HepG2 (cell line): ENCODE results near the gene C22orf15. TPM values are rescaled to one million over a fixed set of nuclear protein-coding genes. Genes with fewer than 3 reads are reported as not detected.
A peak's percentile ranks its signal among the peaks of the same experiment; 100 is the strongest.

Experiments used
- AHR ChIP-seq: IDR thresholded peaks from 2 replicates; pipeline ENCODE4 v1.6.1; 2018; ENCODE audit warnings: missing genetic modification reagents, missing compliant biosample characterization
- JARID2 ChIP-seq: sonication (generic); formaldehyde crosslinking; IDR thresholded peaks from 2 replicates; pipeline ENCODE4 v1.8.1; 2023; ENCODE audit warnings: missing genetic modification reagents, inconsistent platforms; ENCODE audit not compliant: insufficient replicate concordance
- MAFG ChIP-seq: sonication (generic); formaldehyde crosslinking; IDR thresholded peaks from 2 replicates; pipeline ENCODE4 v1.5.1; 2020; ENCODE audit warnings: mild to moderate bottlenecking, missing genetic modification reagents
- MEIS2 ChIP-seq: sonication (generic); formaldehyde crosslinking; IDR thresholded peaks from 2 replicates; pipeline ENCODE4 v1.9.0; 2021; ENCODE audit warnings: mild to moderate bottlenecking, missing genetic modification reagents
- MXD4 ChIP-seq: IDR thresholded peaks from 2 replicates; pipeline ENCODE4 v1.6.1; 2016; ENCODE audit warnings: mild to moderate bottlenecking, missing biosample characterization, missing genetic modification reagents
- PHF8 ChIP-seq: sonication (generic); formaldehyde crosslinking; IDR thresholded peaks from 2 replicates; pipeline ENCODE4 v1.5.0; 2020; ENCODE audit warnings: missing genetic modification reagents
- POLR2G ChIP-seq: fragments of 200-400 bp; formaldehyde crosslinking; IDR thresholded peaks from 2 replicates; pipeline ENCODE4 v1.6.1; 2018; ENCODE audit warnings: mild to moderate bottlenecking, low read depth, low read length, moderate library complexity
- SAFB2 ChIP-seq: sonication (generic); formaldehyde crosslinking; IDR thresholded peaks from 2 replicates; pipeline ENCODE4 v1.5.1; 2020; ENCODE audit warnings: missing genetic modification reagents, low read depth, mild to moderate bottlenecking, borderline replicate concordance
- SALL2 ChIP-seq: sonication (generic); formaldehyde crosslinking; IDR thresholded peaks from 2 replicates; pipeline ENCODE4 v1.8.1; 2023; ENCODE audit warnings: mild to moderate bottlenecking, missing genetic modification reagents, inconsistent platforms
- SRSF1 ChIP-seq: fragments of 200-400 bp; formaldehyde crosslinking; optimal IDR thresholded peaks from 2 replicates; pipeline ENCODE3; 2017; ENCODE audit warnings: mild to moderate bottlenecking, low read depth, low read length, moderate library complexity
- SSRP1 ChIP-seq: IDR thresholded peaks from 2 replicates; pipeline ENCODE4 v1.6.1; 2016; ENCODE audit warnings: control low read depth
- STAG1 ChIP-seq: sonication (generic); formaldehyde crosslinking; IDR thresholded peaks from 2 replicates; pipeline ENCODE4 v1.4.0; 2020; ENCODE audit warnings: missing genetic modification reagents
- TBP ChIP-seq: sonication (generic); formaldehyde crosslinking; IDR thresholded peaks from 2 replicates; pipeline ENCODE4 v1.5.0; 2020; ENCODE audit warnings: missing genetic modification reagents
- TBX2 ChIP-seq: sonication (generic); formaldehyde crosslinking; IDR thresholded peaks from 2 replicates; pipeline ENCODE4 v1.5.0; 2020; ENCODE audit warnings: missing genetic modification reagents, mild to moderate bottlenecking, borderline replicate concordance
- U2AF2 ChIP-seq: fragments of 200-400 bp; formaldehyde crosslinking; IDR thresholded peaks from 2 replicates; pipeline ENCODE4 v1.6.1; 2017; ENCODE audit warnings: low read depth, mild to moderate bottlenecking, low read length
- ZNF121 ChIP-seq: sonication (generic); formaldehyde crosslinking; IDR thresholded peaks from 2 replicates; pipeline ENCODE4 v1.5.0; 2020; ENCODE audit warnings: mild to moderate bottlenecking, missing genetic modification reagents
- ZNF317 ChIP-seq: sonication (generic); formaldehyde crosslinking; IDR thresholded peaks from 2 replicates; pipeline ENCODE4 v1.5.0; 2020; ENCODE audit warnings: mild to moderate bottlenecking, missing genetic modification reagents
- ZNF652 ChIP-seq: IDR thresholded peaks from 2 replicates; pipeline ENCODE4 v1.6.1; 2016; ENCODE audit warnings: low read depth, borderline replicate concordance
- ZNF703 ChIP-seq: sonication (generic); formaldehyde crosslinking; IDR thresholded peaks from 2 replicates; pipeline ENCODE4 v1.5.1; 2020; ENCODE audit warnings: missing genetic modification reagents, mild to moderate bottlenecking, moderate library complexity, borderline replicate concordance
- ZNF781 ChIP-seq: sonication (generic); formaldehyde crosslinking; IDR thresholded peaks from 2 replicates; pipeline ENCODE4 v1.5.1; 2020; ENCODE audit warnings: borderline replicate concordance, mild to moderate bottlenecking, missing genetic modification reagents; ENCODE audit errors: not compliant biosample characterization
- ZNF788 ChIP-seq: sonication (generic); formaldehyde crosslinking; IDR thresholded peaks from 2 replicates; pipeline ENCODE4 v1.5.0; 2020; ENCODE audit warnings: mild to moderate bottlenecking, missing genetic modification reagents, borderline replicate concordance
- polyA plus RNA-seq, 8 experiments: library from polyadenylated mRNA; depleted of rRNA in 3 of 8; stranded (reverse) in 7 of 8; unstranded in 1 of 8; fragments of >200 nt; fragmentation: Illumina TruSeq in 4 of 8; extraction: Trizol in 4 of 8; gene quantifications; 2 replicates each; pipeline versions ENCODE4 v1.2.1 to v1.2.3, GENCODE V29; 2011 to 2016; ENCODE audit warnings: low read depth in 4 of 8, missing spikeins in 1 of 8, mixed read lengths in 1 of 8; ENCODE audit not compliant: insufficient read depth in 1 of 8
- total RNA-seq, 5 experiments: library from RNA; depleted of rRNA; stranded (reverse); fragments of >200 nt; fragmentation: Illumina TruSeq; extraction: Trizol; gene quantifications; 2 replicates each; pipeline ENCODE4 v1.2.3, GENCODE V29; 2016; ENCODE audit warnings: low read depth in 1 of 5
- TF ChIP-seq, protein P1 (sequence below): sonication (generic); formaldehyde crosslinking; conservative IDR thresholded peaks from 2 replicates; pipeline ENCODE4 v1.4.0; 2020; ENCODE audit warnings: missing genetic modification reagents
- TF ChIP-seq, protein P2 (sequence below): sonication (generic); formaldehyde crosslinking; IDR thresholded peaks from 2 replicates; pipeline ENCODE4 v1.4.0; 2020; ENCODE audit warnings: missing genetic modification reagents; ENCODE audit errors: not compliant biosample characterization
- TF ChIP-seq, protein P3 (sequence below): sonication (generic); formaldehyde crosslinking; IDR thresholded peaks from 2 replicates; pipeline ENCODE4 v1.4.0; 2020; ENCODE audit warnings: missing genetic modification reagents

C22orf15 gene
- total and polyA plus RNA-seq, 2 of the 13 experiments (the other 11 are each of a cell fraction or from before 2014, with no cell fraction given), result not detected

DNA sequence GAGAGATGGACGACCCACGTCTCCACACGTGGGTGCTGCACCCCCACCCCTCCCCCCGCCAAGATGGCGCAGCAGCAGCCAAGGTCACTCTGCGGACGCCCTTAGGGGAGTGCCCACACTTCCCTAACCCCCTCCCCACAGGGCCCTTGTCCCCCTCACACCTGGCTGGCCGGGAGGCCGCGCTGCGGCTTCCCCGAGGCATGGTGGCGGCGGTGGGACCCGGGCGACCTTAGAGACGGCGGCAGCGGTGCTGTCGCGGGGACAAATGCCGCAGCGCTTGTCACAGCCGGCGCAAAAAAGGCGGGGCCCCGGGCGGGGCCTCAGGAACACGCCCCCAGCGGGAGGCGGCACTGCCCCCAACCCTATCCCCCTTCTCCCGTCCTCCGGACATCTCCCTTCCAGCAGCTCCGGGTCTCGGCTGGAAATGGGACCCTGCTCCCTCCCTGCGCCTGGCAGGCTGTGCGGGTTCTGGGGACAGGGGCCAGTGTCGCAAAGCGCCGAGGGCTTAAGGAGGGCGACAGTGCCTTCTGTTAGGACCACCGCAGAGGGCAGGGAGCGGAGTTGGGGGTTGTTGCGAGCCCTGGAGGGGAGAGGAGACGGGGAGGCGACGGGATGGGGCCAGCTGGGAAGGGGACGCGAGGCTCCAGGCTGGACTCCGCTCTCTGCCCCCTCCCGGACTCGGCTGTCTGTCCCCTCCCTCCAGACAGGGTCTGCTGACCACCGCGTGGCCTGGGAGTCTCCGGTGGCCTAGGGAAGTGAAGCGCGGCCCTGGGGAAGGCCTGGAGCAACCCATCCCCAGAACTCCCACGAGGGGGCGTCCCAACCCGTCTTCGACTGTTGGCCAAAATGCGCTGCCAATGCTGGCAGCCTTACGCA, 5.1 kb downstream of the C22orf15 start, which contains the start of gene CHCHD10 (continued):
- TF ChIP-seq JARID2 (CRISPR knock-in tag) (no peak), U2AF2 (0 out of 2 replicates have a peak, but pooled peaks have one; percentile 63), ZNF317 (CRISPR knock-in tag) (peak; percentile 56; the same call in 1 of the 2 replicates), MAFG (CRISPR knock-in tag) (no peak), ZNF788 (CRISPR knock-in tag) (peak; percentile 73; the same call in 1 of the 2 replicates), SAFB2 (CRISPR knock-in tag) (peak; percentile 66), ZNF781 (CRISPR knock-in tag) (peak; percentile 27), TBP (CRISPR knock-in tag) (no peak), ZNF652 (CRISPR knock-in tag) (no peak), POLR2G (peak; percentile 88), ZNF703 (CRISPR knock-in tag) (no peak), ZNF121 (peak; percentile 36), SALL2 (CRISPR knock-in tag) (peak; percentile 59), STAG1 (peak; percentile 87), PHF8 (CRISPR knock-in tag) (peak; percentile 76), AHR (CRISPR knock-in tag) (peak; percentile 20; the same call in 1 of the 2 replicates), SRSF1 (no peak), TBX2 (CRISPR knock-in tag) (peak; percentile 68), MEIS2 (CRISPR knock-in tag) (no peak; the same call in 1 of the 2 replicates), MXD4 (CRISPR knock-in tag) (no peak; the same call in none of the 2 replicates), SSRP1 (0 out of 2 replicates have a peak, but pooled peaks have one; percentile 51)
- TF ChIP-seq, protein P1, sequence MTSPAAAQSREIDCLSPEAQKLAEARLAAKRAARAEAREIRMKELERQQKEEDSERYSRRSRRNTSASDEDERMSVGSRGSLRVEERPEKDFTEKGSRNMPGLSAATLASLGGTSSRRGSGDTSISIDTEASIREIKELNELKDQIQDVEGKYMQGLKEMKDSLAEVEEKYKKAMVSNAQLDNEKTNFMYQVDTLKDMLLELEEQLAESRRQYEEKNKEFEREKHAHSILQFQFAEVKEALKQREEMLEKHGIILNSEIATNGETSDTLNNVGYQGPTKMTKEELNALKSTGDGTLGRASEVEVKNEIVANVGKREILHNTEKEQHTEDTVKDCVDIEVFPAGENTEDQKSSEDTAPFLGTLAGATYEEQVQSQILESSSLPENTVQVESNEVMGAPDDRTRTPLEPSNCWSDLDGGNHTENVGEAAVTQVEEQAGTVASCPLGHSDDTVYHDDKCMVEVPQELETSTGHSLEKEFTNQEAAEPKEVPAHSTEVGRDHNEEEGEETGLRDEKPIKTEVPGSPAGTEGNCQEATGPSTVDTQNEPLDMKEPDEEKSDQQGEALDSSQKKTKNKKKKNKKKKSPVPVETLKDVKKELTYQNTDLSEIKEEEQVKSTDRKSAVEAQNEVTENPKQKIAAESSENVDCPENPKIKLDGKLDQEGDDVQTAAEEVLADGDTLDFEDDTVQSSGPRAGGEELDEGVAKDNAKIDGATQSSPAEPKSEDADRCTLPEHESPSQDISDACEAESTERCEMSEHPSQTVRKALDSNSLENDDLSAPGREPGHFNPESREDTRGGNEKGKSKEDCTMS (CRISPR knock-in tag), result no peak
- TF ChIP-seq, protein P2, sequence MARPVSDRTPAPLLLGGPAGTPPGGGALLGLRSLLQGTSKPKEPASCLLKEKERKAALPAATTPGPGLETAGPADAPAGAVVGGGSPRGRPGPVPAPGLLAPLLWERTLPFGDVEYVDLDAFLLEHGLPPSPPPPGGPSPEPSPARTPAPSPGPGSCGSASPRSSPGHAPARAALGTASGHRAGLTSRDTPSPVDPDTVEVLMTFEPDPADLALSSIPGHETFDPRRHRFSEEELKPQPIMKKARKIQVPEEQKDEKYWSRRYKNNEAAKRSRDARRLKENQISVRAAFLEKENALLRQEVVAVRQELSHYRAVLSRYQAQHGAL (CRISPR knock-in tag), result no peak
- TF ChIP-seq, protein P3, sequence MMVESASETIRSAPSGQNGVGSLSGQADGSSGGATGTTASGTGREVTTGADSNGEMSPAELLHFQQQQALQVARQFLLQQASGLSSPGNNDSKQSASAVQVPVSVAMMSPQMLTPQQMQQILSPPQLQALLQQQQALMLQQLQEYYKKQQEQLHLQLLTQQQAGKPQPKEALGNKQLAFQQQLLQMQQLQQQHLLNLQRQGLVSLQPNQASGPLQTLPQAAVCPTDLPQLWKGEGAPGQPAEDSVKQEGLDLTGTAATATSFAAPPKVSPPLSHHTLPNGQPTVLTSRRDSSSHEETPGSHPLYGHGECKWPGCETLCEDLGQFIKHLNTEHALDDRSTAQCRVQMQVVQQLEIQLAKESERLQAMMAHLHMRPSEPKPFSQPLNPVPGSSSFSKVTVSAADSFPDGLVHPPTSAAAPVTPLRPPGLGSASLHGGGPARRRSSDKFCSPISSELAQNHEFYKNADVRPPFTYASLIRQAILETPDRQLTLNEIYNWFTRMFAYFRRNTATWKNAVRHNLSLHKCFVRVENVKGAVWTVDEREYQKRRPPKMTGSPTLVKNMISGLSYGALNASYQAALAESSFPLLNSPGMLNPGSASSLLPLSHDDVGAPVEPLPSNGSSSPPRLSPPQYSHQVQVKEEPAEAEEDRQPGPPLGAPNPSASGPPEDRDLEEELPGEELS (CRISPR knock-in tag), result peak; percentile 43; the same call in 1 of the 2 replicates
